Renal cortex interstitium (tissue), 11 donors: ENCODE measurements around the gene ECSIT. TPM values are rescaled to one million over a fixed set of nuclear protein-coding genes. Genes with fewer than 3 reads are reported as not detected.

ENCODE experiments used
- DNase-seq, 11 donors: peaks; one replicate each; pipeline ENCODE4 v3.0.0-alpha.2; 2013; ENCODE audit warnings: low read depth in 9 of 11, low spot score in 4 of 11; ENCODE audit errors: extremely low read depth in 1 of 11
- polyA plus RNA-seq, 3 donors: library from polyadenylated mRNA; unstranded; fragments of 120-200 nt; gene quantifications; one replicate each; pipeline ENCODE4 v1.2.1, GENCODE V29; 2013; ENCODE audit not compliant: insufficient read length in 3 of 3

The ECSIT gene
- polyA plus RNA-seq, 3 donors: 37.3 to 48.1 (median 39.0) TPM

GRCh38 chr19:11513946-11514345 lies 15.0 kb downstream of the ECSIT start:
- no peak for DNase-seq

- DNase-seq: no peak
These were observed 18.5 kb downstream of the ECSIT start for GRCh38 chr19:11510444-11510843.

GRCh38 chr19:11507370-11508078 lies 21.4 kb downstream of the ECSIT start:
- DNase-seq: no peak

GRCh38 chr19:11506967-11507366 lies 22.0 kb downstream of the ECSIT start:
- DNase-seq: no peak

DNA sequence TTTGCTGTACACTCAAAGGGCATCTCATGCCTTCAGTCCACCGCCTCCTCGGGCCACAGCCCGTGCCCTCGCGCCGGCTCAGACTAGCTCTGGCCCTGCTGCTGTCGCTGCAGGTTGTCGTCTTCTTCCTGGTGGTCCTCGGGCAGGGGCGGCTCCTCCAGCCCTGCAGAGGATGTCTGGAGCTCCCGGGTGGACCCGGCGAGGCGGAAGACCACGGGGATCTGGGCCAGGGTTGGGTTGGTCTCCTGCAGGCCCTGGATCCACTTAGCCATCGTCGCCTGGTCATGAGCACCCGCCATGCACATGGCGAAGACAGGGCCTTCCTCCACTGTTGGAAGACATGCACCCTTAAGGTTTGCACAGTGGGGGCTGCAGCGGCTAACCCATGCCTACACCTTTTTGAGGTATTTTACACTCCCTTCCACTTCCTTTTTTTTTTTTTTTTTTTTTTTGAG lies 22.8 kb downstream of the ECSIT start:
- peak in 2 of 11 donors; percentile 48 to 53 for DNase-seq

DNA sequence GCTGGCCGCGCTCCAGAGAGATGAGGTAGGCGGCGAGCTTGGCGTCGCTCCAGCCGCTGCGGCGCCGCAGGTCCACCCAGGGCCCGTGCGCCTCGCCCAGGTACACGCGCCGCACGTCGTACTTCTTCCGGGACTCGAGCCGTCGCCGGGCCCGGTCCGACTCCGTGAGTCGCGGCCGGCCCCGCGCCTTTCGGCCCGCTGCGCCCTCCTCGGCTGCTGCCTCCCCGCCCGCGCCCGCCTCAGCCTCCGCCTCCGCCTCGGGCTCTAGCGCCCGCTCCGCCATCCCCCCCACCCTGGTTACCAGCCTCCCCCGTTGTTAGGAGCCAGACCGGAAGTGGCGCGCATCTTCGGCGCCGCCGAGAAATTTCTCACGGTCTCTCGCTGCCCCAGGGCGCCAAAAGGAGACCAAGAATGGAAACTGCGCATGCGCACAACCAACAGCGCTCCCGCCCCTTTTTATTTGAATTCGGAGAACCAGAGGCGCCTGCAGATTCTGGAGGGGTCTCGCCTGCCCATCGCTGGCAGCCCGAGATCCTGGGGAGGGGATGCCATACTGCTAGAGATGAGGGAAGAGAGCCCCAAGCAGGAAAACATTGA lies 23.3 kb downstream of the ECSIT start, which contains the start of gene ZNF653:
Gene ZNF653 (minus strand): TSS at position 336 of the 597 bp plus-strand sequence. CDS start 53 bp downstream, at position 283.
- DNase-seq: peak; percentile 88 to 97 (median 95)

GRCh38 chr19:11505032-11505503 lies 23.9 kb downstream of the ECSIT start:
- peak in 10 of 11 donors; percentile 83 to 93 (median 91) for DNase-seq

- no peak for DNase-seq
These were observed 24.4 kb downstream of the ECSIT start for GRCh38 chr19:11504502-11505031.

- no peak for DNase-seq
These were observed 29.0 kb downstream of the ECSIT start for GRCh38 chr19:11499890-11500420.

GRCh38 chr19:11499220-11499726 lies 29.7 kb downstream of the ECSIT start:
- DNase-seq: no peak

GRCh38 chr19:11496391-11497163 lies 32.4 kb downstream of the ECSIT start:
- peak in 2 of 11 donors; percentile 14 to 28 for DNase-seq

- DNase-seq: no peak
These were observed 33.0 kb downstream of the ECSIT start for GRCh38 chr19:11495885-11496284.

DNA sequence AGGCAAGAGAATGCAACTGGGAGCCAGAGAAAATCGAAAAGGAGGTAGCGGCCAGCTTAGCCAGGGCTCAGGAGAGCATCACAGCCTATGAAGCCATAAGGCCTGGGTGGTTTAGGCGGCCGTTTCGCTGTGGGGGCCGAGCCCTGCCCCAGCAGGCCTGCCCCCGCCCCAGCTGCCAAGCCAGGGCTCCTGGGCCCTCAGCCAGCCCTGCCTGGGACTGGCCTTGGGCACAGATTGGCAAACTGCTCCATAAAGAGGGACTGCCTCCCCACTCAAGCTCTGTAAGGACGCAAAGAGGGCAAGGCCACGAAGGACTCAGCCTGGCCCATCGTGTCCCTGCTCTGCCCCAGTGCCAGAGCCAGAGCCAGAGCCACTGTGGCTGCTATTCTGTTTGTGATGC lies 33.5 kb downstream of the ECSIT start:
- no peak for DNase-seq

GRCh38 chr19:11494634-11495285 lies 34.2 kb downstream of the ECSIT start:
- DNase-seq: no peak

- no peak for DNase-seq
These were observed 39.6 kb downstream of the ECSIT start for GRCh38 chr19:11489378-11489777.

- DNase-seq: no peak
These were observed 42.1 kb downstream of the ECSIT start for GRCh38 chr19:11486661-11487503.

- DNase-seq: no peak
These were observed 43.6 kb downstream of the ECSIT start for GRCh38 chr19:11485245-11485837.
